DMS53 treated with DMSO at 0.1 percent for 48 hours (cell line): Measurements from ENCODE around the gene FBXW8.

Experiments used
- DNase-seq: peaks from one replicate; lab custom pipeline; 2025; ENCODE audit not compliant: unreplicated experiment; lab: John Stamatoyannopoulos, UW

The FBXW8 gene

DNA sequence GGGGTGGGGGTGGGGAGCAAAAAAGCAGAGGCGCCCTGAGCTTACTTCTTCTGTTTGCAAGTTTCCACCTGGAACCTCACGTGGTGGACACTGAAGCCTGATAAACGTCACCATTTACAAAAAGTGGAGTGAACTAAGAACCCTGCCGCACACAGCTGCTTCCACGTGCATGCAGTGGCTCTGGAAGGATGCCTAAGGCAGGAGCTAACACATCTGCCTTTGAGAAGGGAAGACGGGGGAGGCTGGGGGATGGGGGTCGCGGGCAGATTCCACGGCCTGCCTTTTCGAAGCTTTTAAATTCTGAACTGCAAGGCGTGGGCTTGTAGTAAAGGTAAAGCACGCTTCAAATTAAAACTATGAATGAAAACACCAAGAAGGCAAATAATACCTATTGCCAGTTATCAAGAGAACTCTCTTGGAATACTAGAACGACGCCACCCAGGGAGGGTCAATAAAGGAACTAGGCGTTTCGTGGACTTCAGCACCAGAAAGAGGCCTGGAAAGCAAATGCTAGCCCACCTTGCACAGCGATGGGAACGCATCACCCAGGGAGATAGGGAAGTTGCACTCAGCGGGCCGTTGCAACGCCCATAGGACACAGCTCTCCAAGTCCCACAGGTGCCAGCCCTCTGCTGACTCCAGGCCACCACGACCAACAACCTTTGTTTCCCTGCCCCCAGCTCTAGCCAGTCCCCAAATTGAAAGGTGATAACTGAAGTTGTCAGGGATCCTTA, 126.7 kb downstream of the FBXW8 start:
- DNase-seq, result no peak

- no peak for DNase-seq
These were observed 127.4 kb downstream of the FBXW8 start for GRCh38 chr12:117038023-117038680.

- DNase-seq, result no peak
These were observed 128.2 kb downstream of the FBXW8 start for GRCh38 chr12:117038919-117039318.

- DNase-seq, result no peak
These were observed 129.2 kb downstream of the FBXW8 start for GRCh38 chr12:117039891-117040309.

DNA sequence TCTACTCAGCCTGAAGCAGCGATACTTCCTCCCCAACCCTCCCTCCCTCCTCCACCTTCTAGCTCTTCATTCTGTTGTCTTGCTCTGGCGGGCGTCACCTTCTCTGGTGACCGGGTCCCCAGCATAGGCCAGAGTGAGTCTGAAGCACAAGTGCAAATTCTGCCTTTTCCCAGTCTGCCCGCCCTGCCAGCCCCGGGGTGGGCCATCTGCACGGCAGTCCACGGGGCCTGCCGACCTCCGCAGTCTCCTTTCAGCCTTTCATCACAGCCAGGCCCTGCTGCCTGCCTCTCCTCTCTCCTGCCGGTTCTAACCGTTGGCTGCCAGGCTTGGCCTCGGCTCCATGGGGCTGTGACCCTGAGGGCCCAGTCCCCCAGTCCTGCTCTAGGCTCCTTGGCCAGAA, 129.7 kb downstream of the FBXW8 start:
- no peak for DNase-seq

GRCh38 chr12:117041798-117042170, 131.0 kb downstream of the FBXW8 start:
- DNase-seq, result no peak

DNA sequence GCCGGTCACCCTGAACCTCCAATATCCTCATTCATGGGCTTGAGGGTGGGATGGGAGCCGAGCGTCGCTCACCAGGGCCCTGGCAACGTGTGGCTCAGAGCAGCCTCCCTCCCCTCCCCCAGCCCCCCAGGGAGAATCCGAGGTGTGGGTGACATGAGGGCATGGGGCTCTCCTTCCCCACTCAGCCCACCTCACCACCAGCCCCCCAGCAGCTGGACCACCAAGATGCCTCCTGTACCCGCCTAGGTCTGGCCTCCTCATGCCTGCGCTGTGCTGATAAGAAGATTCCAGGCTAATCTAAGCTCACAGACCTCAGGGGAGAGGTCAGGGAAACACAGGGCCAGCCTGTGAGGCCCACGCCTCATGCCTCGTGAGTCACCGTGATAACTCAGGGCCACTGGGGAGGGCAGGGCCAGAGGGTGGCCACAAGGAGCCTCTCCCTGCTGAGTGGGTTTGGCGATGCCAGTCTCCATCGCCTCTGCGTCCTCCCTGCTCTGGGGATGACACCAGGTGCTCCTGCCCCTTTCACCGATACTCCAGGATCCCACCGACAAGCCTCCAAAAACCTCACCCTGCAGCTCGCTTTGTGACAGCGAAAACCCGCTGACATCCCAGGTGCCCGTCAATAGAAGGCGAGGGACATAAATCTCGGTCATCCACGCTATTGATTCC, 131.6 kb downstream of the FBXW8 start:
- no peak for DNase-seq

GRCh38 chr12:117042862-117043261, 132.1 kb downstream of the FBXW8 start:
- no peak for DNase-seq

DNA sequence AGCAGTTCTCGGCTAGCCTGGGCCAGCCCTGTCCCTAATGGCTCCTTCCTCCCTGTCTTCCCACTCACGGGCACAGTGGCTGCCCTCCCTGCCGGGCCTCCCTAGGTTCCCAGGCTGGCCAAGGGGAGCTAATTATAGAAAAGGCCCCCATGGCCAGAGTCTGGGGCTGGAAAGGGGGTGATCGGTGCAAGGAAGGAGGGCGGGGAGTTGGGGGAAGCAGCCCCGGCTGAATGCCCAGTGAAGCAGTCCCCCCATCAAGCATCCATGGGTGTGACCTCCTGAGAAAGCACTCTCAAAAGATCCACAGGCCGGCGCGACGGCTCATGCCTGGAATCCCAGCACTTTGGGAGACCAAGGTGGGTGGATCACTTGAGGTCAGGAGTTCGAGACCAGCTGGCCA, 133.6 kb downstream of the FBXW8 start:
- DNase-seq, result no peak

GRCh38 chr12:117044790-117045159, 134.0 kb downstream of the FBXW8 start:
- no peak for DNase-seq

DNA sequence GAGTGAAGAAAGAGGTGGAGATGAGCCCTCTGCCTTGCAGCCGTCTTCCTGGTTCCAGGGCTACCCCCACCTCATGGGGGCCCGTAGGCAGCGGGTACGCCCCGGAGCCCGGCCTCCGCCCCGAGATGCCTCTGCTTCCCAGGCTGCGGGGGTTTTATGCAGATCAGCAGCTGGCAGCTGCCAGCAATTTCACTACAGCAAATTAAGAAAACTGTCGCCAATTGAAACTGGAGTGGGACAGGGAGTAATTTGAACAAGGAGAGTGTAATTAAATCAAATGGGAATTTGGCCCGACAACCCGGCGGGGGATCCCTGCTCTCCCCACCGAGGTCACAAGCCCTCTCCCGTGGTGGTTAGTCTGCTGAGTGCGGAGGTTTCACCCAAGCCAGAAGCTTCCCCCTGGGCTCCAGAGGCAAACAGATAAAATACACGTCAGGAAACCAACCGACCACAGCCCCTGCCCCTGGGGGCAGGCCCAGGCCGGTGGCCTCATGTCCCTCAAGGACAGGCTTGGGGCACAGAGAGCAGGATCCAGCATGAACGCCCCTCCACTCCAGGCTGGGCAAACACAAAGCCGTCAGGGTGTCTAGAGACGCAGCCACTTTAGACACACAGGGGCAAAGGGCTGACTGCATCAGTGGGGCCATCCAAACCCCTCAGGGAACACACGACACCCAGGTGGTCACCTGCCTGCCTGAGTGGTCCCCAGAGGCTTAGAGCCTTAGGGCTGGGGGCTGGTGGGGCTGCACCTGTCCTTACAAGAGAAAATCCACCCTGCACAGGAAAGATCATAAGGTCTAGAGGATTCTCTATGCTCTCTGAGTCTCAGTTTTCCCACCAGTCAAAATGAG, 134.6 kb downstream of the FBXW8 start:
- DNase-seq, result no peak

DNA sequence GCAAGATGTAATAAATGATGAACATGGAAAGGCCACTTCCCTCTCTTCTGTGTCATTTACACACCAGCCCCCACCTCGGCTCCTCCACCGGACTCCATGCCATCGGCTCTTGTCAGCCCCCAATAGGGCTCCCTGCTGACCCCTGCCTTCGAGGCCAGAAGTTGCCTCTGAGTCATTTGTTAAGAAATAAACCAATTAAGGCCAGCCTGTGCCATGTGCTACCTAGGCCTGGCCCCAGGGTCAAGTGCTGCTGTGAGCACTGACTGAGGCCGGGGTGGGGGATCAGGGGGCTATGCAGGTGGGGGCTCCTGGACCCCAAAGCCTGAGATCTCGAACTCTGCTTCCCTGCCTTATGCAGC, 135.2 kb downstream of the FBXW8 start:
- no peak for DNase-seq

GRCh38 chr12:117046425-117046824, 135.7 kb downstream of the FBXW8 start:
- no peak for DNase-seq

GRCh38 chr12:117046861-117047530, 136.2 kb downstream of the FBXW8 start:
- no peak for DNase-seq

GRCh38 chr12:117047810-117048584, 137.2 kb downstream of the FBXW8 start:
- DNase-seq, result no peak

DNA sequence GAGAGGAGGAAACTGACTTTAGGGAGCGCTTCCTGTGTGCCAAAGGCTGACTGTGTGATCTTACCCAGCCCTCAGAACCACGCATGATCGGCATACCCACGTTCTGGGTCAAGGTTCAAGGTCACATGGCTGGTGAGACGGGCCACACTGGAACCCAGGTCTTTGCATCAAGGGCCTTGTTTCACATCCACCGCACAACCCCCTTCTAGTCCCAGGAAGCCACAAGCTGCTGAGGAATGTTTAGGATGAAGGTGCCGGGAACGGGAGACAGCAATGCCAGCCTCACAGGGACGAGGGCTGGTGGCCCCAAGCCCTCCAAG, 137.8 kb downstream of the FBXW8 start:
- no peak for DNase-seq

DNA sequence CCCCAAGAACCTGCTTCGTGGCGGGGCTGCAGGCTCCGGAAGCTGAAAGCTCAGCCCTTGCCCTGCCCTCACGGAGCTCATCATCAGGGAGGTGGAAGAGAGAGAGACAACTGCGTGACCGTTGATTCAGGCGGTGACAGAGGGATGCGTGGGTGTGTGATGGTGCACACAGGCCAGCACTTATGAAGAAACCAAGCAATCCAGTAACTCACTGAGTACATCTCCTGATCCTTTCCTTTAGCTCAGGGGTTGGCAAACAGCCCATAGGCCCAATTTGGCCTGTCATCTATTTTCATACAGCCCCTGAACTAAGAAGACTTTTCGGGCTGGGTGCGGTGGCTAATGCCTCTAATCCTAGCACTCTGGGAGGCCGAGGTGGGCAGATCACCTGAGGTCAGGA, 138.5 kb downstream of the FBXW8 start:
- no peak for DNase-seq

DNA sequence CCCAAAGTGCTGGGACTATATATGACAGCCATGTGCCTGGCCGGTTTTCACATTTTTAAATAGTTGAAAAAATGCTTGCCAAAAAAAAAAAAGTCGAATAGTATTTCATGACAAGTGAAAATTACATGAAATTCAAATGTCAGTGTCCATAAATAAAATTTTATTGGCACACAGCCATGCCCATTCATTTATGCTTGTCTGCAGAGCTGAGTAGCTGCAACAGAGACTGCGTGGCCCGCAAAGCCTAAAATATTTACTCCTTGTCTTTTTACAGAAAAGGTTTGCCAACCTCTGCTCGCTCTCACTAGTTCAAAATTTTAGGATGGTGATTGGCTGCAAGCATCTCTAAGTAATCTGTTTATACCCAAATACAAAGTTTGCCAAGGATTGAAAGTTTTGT, 139.3 kb downstream of the FBXW8 start:
- DNase-seq, result no peak

DNA sequence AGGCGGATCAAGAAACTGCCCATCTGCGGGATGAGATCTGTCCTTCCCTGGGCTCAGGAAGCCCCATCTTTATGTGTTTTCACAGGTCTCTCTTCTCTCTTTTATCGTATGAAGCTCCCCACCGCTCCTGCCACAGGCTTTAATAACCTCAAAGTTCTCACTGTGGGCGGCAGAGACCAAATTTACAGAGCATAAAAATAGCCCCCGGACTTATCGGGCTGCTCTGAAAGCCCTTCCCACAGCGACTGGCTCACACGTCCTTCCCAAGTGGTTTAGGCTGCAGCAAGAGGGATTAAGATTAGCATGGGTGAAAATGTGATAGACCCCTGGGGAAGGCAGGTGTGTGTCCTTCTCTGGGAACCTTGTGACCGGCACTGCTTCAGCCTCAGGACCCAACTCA, 140.6 kb downstream of the FBXW8 start:
- no peak for DNase-seq

- DNase-seq, result no peak
These were observed 141.8 kb downstream of the FBXW8 start for GRCh38 chr12:117052386-117053049.
